PC-3 (cell line): Measurements from ENCODE around the gene PLEK2.

ENCODE experiments used
- EZH2 ChIP-seq: fragments of 300-600 bp; sonication (generic); IDR thresholded peaks from one replicate; pipeline ENCODE4 v1.6.1; 2017; ENCODE audit warnings: antibody characterized with exemption, mild to moderate bottlenecking, low read length; ENCODE audit not compliant: unreplicated experiment
- EZH2phosphoT487 ChIP-seq: fragments of 300-600 bp; sonication (generic); IDR thresholded peaks from 2 replicates; pipeline ENCODE4 v1.6.1; 2018; ENCODE audit warnings: mild to moderate bottlenecking, antibody characterized with exemption, low read length, borderline replicate concordance
- TF ChIP-seq, protein P1 (sequence below): fragments of 300-600 bp; sonication (generic); conservative IDR thresholded peaks from 2 replicates; pipeline ENCODE4 v1.5.1; 2017; ENCODE audit warnings: antibody characterized with exemption, low read depth, mild to moderate bottlenecking, low read length

DNA sequence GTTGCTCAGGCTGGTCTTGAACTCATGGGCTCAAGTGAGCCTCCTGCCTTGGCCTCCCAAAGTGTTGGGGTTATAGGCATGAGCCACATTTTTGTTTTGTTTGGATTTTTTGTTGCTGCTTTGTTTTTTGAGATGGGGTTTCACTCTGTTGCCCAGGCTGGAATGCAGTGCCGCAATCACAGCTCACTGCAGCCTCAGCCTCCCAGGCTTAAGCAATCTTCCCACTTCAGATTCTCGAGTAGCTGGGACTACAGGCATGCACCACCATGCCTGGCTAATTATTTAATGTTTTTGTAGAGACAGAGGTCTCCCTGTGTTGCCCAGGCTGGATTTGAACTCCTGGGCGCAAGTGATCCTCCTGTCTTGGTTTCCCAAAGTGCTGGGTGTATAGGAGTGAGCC is 5.7 kb upstream of the PLEK2 start:
- TF ChIP-seq, protein P1, sequence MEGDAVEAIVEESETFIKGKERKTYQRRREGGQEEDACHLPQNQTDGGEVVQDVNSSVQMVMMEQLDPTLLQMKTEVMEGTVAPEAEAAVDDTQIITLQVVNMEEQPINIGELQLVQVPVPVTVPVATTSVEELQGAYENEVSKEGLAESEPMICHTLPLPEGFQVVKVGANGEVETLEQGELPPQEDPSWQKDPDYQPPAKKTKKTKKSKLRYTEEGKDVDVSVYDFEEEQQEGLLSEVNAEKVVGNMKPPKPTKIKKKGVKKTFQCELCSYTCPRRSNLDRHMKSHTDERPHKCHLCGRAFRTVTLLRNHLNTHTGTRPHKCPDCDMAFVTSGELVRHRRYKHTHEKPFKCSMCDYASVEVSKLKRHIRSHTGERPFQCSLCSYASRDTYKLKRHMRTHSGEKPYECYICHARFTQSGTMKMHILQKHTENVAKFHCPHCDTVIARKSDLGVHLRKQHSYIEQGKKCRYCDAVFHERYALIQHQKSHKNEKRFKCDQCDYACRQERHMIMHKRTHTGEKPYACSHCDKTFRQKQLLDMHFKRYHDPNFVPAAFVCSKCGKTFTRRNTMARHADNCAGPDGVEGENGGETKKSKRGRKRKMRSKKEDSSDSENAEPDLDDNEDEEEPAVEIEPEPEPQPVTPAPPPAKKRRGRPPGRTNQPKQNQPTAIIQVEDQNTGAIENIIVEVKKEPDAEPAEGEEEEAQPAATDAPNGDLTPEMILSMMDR = no peak
- TF ChIP-seq EZH2 (no peak), EZH2phosphoT487 (no peak)
